ENCODE measurements around the gene TSC2.

Gene TSC2

DNA sequence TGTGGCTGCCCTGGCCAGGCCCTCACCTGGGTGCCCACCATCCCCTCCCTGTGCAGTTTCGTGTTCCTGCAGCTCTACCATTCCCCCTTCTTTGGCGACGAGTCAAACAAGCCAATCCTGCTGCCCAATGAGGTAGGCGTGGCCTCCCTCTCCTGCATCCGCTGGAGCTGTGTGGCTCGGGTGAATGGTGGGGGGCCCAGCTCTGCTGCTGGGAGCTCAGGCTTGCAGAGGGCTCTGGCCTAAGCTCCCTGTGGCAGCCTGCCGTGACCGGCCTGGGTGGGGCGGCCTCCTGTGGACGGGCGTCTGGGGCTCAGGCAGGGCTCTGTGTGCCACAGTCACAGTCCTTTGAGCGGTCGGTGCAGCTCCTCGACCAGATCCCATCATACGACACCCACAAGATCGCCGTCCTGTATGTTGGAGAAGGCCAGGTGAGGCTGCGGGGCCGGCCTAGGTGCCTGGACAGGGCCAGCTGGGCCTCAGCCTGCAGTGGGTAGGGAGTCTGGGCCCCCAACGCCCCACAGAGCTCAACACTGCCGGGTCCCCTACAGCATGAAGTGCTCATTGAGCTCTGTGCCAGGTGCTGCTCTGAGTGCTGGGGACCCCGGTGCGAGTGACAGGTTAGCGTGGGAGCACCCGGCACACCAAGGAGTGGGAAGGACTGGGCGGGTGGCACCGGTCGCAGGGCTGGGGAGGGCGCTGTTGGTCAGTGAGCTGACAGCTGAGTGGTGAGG lies 37.3 kb downstream of the TSC2 start:
- DNase-seq (ENCODE audit: insufficient read length, low spot score): no peak
- FAIRE-seq: no peak
- TF ChIP-seq, protein P1, sequence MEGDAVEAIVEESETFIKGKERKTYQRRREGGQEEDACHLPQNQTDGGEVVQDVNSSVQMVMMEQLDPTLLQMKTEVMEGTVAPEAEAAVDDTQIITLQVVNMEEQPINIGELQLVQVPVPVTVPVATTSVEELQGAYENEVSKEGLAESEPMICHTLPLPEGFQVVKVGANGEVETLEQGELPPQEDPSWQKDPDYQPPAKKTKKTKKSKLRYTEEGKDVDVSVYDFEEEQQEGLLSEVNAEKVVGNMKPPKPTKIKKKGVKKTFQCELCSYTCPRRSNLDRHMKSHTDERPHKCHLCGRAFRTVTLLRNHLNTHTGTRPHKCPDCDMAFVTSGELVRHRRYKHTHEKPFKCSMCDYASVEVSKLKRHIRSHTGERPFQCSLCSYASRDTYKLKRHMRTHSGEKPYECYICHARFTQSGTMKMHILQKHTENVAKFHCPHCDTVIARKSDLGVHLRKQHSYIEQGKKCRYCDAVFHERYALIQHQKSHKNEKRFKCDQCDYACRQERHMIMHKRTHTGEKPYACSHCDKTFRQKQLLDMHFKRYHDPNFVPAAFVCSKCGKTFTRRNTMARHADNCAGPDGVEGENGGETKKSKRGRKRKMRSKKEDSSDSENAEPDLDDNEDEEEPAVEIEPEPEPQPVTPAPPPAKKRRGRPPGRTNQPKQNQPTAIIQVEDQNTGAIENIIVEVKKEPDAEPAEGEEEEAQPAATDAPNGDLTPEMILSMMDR (IDR thresholded peaks at IDR 0.05; ENCODE audit: insufficient read depth, missing control alignments): no peak

DNA sequence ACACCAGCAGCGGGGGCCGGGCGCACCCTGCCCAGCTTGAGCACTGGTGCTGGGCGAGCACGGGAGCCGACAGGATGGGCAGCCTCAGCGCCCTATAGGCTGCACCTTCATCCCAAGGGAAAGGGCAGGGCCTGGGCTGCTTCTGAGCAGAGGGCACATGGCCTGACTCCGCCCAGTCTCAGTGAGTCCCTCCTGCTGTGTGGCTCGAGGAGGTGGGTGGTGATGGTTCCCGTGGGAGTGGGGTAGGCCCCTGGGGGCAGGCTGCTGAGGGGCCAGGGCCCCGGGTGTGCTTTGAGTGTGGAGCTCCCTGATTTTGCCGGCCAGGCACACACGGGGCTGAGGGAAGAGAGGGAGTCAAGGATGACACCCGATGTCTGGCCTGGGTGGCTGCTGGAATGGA lies 37.9 kb downstream of the TSC2 start:
- FAIRE-seq (no peak), DNase-seq (ENCODE audit: insufficient read length, low spot score) (no peak)
- TF ChIP-seq, protein P1 (IDR thresholded peaks at IDR 0.05; ENCODE audit: insufficient read depth, missing control alignments): no peak

DNA sequence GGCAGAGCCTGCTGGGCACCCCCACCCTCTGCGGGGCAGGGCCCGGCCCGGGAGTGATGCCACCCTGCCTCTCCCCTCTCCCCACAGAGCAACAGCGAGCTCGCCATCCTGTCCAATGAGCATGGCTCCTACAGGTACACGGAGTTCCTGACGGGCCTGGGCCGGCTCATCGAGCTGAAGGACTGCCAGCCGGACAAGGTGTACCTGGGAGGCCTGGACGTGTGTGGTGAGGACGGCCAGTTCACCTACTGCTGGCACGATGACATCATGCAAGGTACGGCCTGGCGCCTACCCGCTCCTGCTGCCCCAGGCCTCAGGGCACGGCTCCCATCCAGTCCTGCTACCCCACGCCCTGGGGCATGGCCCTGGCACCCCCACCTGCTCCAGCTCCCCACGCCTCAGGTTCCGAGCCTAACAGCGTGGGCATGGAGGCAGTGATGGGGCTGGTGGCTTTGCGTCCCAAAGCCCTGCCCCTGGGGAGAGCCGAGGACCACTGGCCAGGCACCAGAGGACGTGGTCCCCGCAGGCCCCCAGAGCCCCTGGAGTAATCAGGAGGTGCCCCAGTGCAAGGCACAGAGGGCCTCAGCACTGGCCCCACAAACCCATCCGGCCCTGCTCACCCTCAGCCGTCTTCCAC lies 38.4 kb downstream of the TSC2 start:
- TF ChIP-seq, protein P1 (IDR thresholded peaks at IDR 0.05; ENCODE audit: insufficient read depth, missing control alignments): no peak
- DNase-seq (ENCODE audit: insufficient read length, low spot score) (no peak), FAIRE-seq (no peak)

- no peak for FAIRE-seq
- TF ChIP-seq, protein P1 (IDR thresholded peaks at IDR 0.05; ENCODE audit: insufficient read depth, missing control alignments): no peak
- no peak for DNase-seq (ENCODE audit: insufficient read length, low spot score)
Measured at GRCh38 chr16:2086812-2087747, 39.3 kb downstream of the TSC2 start.

- TF ChIP-seq, protein P1 (IDR thresholded peaks at IDR 0.05; ENCODE audit: insufficient read depth, missing control alignments): no peak
- FAIRE-seq: no peak
- DNase-seq (ENCODE audit: insufficient read length, low spot score): no peak
Measured at GRCh38 chr16:2087748-2088631, 40.2 kb downstream of the TSC2 start.

- FAIRE-seq (no peak), DNase-seq (ENCODE audit: insufficient read length, low spot score) (no peak)
- TF ChIP-seq, protein P1 (IDR thresholded peaks at IDR 0.05; ENCODE audit: insufficient read depth, missing control alignments): no peak
Measured at GRCh38 chr16:2088759-2089358, 41.1 kb downstream of the TSC2 start.

Data from D721Med (cell line).